Activated CD8-positive, alpha-beta memory T cell treated with anti-CD3 and anti-CD28 coated beads, Interleukin-2, amount 50 U/mL, for 4 hours (primary cell): ENCODE results near the gene CZIB.
A peak's percentile ranks its signal among the peaks of the same experiment; 100 is the strongest.
"Not testable (repeated sequence)": the region's sequence is repeated elsewhere in the genome, so short reads cannot be mapped to it uniquely, and the experiment has no call there.

Experiments used
- DNase-seq: peaks from one replicate; pipeline ENCODE4 v3.0.0-alpha.2; 2020

Gene CZIB

GRCh38 chr1:53188099-53188498, 32.3 kb downstream of the CZIB start:
- DNase-seq: no peak

GRCh38 chr1:53187401-53187800, 33.0 kb downstream of the CZIB start:
- DNase-seq: no peak

GRCh38 chr1:53186533-53186932, 33.9 kb downstream of the CZIB start:
- no peak for DNase-seq

GRCh38 chr1:53185955-53186297, 34.5 kb downstream of the CZIB start:
- DNase-seq: not testable (repeated sequence)

GRCh38 chr1:53183095-53183990, 37.1 kb downstream of the CZIB start:
- DNase-seq: no peak

- DNase-seq: no peak
Observed at GRCh38 chr1:53182716-53183094, 37.7 kb downstream of the CZIB start.

- DNase-seq: peak; percentile 81
Observed at GRCh38 chr1:53182111-53182593, 38.3 kb downstream of the CZIB start.

GRCh38 chr1:53180951-53181350, 39.5 kb downstream of the CZIB start:
- no peak for DNase-seq

GRCh38 chr1:53180226-53180625, 40.2 kb downstream of the CZIB start:
- no peak for DNase-seq

- DNase-seq: no peak
Observed at GRCh38 chr1:53176452-53177208, 43.8 kb downstream of the CZIB start.

GRCh38 chr1:53174971-53175913, 45.2 kb downstream of the CZIB start:
- DNase-seq: no peak

GRCh38 chr1:53172426-53173128, 47.9 kb downstream of the CZIB start:
- DNase-seq: no peak

GRCh38 chr1:53166912-53167311, 53.5 kb downstream of the CZIB start:
- DNase-seq: no peak

GRCh38 chr1:53166366-53166765, 54.1 kb downstream of the CZIB start:
- no peak for DNase-seq

GRCh38 chr1:53165408-53165961, 54.9 kb downstream of the CZIB start:
- DNase-seq: no peak
